Natural killer cell (primary cell): ENCODE results near the gene INPP5F. TPM values are rescaled to one million over a fixed set of nuclear protein-coding genes. Genes with fewer than 3 reads are reported as not detected.
"Not testable (repeated sequence)": the region's sequence is repeated elsewhere in the genome, so short reads cannot be mapped to it uniquely, and the experiment has no call there.

Experiments used
- ATAC-seq, 3 donors: fragments of 150-1000 bp in 2 of 3; fragments of 200-7000 bp in 1 of 3; cut with Tn5 transposase; 1 replicate in 1 of 3; 2 replicates in 2 of 3; pipeline ENCODE4 v1.10.0; 2021; ENCODE audit warnings: mild to moderate bottlenecking in 2 of 3, moderate library complexity in 2 of 3
- DNase-seq, 2 donors: peaks; one replicate each; pipeline versions ENCODE4 v3.0.0 to v3.0.0-alpha.2; 2013 to 2021; ENCODE audit warnings: mixed read lengths in 1 of 2
- H3K27ac ChIP-seq: one replicate; pipeline ENCODE4 v1.5.1; 2013; ENCODE audit warnings: mild to moderate bottlenecking, low read length
- H3K27me3 ChIP-seq: one replicate; pipeline ENCODE4 v1.6.1; 2013; ENCODE audit warnings: low read length; ENCODE audit not compliant: control insufficient read depth, insufficient read depth
- H3K36me3 ChIP-seq: one replicate; pipeline ENCODE4 v1.6.1; 2013; ENCODE audit warnings: low read length; ENCODE audit not compliant: control insufficient read depth, insufficient read depth
- H3K4me1 ChIP-seq: one replicate; pipeline ENCODE4 v1.6.1; 2013; ENCODE audit warnings: low read length; ENCODE audit not compliant: control insufficient read depth, insufficient read depth
- H3K4me3 ChIP-seq: one replicate; pipeline ENCODE4 v1.5.1; 2013; ENCODE audit warnings: low read length
- H3K9me3 ChIP-seq: one replicate; pipeline ENCODE4 v1.6.1; 2013; ENCODE audit warnings: low read length; ENCODE audit not compliant: control insufficient read depth, insufficient read depth
- H3K27ac Mint-ChIP-seq, 2 donors: one replicate each; pipeline ENCODE4 v1.8.0; 2022; ENCODE audit warnings: mild to moderate bottlenecking in 2 of 2, mixed read lengths in 2 of 2, moderate library complexity in 1 of 2
- H3K27me3 Mint-ChIP-seq, 2 donors: one replicate each; pipeline ENCODE4 v1.8.0; 2022; ENCODE audit warnings: low read depth in 2 of 2, mixed read lengths in 2 of 2
- H3K36me3 Mint-ChIP-seq: one replicate; pipeline ENCODE4 v1.8.0; 2022; ENCODE audit warnings: mixed read lengths
- H3K4me1 Mint-ChIP-seq, 2 donors: one replicate each; pipeline ENCODE4 v1.8.0; 2022; ENCODE audit warnings: mixed read lengths in 2 of 2
- H3K4me3 Mint-ChIP-seq: one replicate; pipeline ENCODE4 v1.8.0; 2022; ENCODE audit warnings: mild to moderate bottlenecking, moderate library complexity, mixed read lengths
- H3K9me3 Mint-ChIP-seq, 2 donors: one replicate each; pipeline ENCODE4 v1.8.0; 2022; ENCODE audit warnings: mixed read lengths in 2 of 2
- CTCF ChIP-seq: fragments of 200-600 bp; IDR thresholded peaks from one replicate; pipeline ENCODE4 v1.8.0; 2022; ENCODE audit warnings: antibody characterized with exemption
- WGBS: methylation state at CpG from one replicate; pipeline ENCODE4 v1.1.7; 2013; ENCODE audit warnings: missing lambda C conversion rate; ENCODE audit not compliant: insufficient coverage; 5-methylcytosine and 5-hydroxymethylcytosine counted together
- intact Hi-C: fragments of 100-400 bp; cut with micrococcal nuclease; formaldehyde crosslinking; loops from one replicate; pipeline ENCODE4 v1.14.2; 2022
- total RNA-seq, 4 donors: library from RNA; stranded (reverse); fragments of 120-200 nt in 1 of 4; gene quantifications; one replicate each; pipeline versions ENCODE4 v1.2.3 to v1.2.4, GENCODE V29; 2013 to 2022

Gene INPP5F
- total RNA-seq, 3 donors from 2014 or later (not counting 1 experiment from before 2014, with no cell fraction given) = 12.8 to 18.2 (median 15.8) TPM

- TF ChIP-seq CTCF = no peak
- Mint-ChIP-seq H3K9me3 (no peaks in the 10 kb centered on the region), H3K27me3 (no peaks in the 10 kb centered on the region), H3K4me1 (peaks cover 0 to 17% of the 10 kb centered on the region in 2 donors), H3K4me3 (no peak overlapping the region), H3K27ac (no peak overlapping the region), H3K36me3 (no peaks in the 10 kb centered on the region)
- H3K27ac ChIP-seq = no peak overlapping the region
- intact Hi-C loops = no loop called here
- H3K4me3 ChIP-seq = no peak overlapping the region
- no peaks in the 10 kb centered on the region for H3K36me3 ChIP-seq
- H3K9me3 ChIP-seq = no peaks in the 10 kb centered on the region
- H3K4me1 ChIP-seq = no peaks in the 10 kb centered on the region
- ATAC-seq = no peak
- 95% methylated on average over 2 of the region's 2 CpGs for WGBS
- no peak for DNase-seq
- H3K27me3 ChIP-seq = no peaks in the 10 kb centered on the region
Observed at GRCh38 chr10:119770928-119771327, 45.1 kb downstream of the INPP5F start.

- intact Hi-C loops = no loop called here
- DNase-seq = no peak
- Mint-ChIP-seq H3K9me3 (no peaks in the 10 kb centered on the region), H3K36me3 (no peaks in the 10 kb centered on the region), H3K4me1 (peaks cover 0 to 15% of the 10 kb centered on the region in 2 donors), H3K27ac (no peak overlapping the region), H3K4me3 (no peak overlapping the region), H3K27me3 (no peaks in the 10 kb centered on the region)
- 100% methylated on average over 2 of the region's 4 CpGs for WGBS
- H3K27me3 ChIP-seq = no peaks in the 10 kb centered on the region
- no peaks in the 10 kb centered on the region for H3K9me3 ChIP-seq
- H3K36me3 ChIP-seq = no peaks in the 10 kb centered on the region
- no peak overlapping the region for H3K27ac ChIP-seq
- no peaks in the 10 kb centered on the region for H3K4me1 ChIP-seq
- no peak for TF ChIP-seq CTCF
- H3K4me3 ChIP-seq = no peak overlapping the region
- ATAC-seq = no peak
Observed at GRCh38 chr10:119772334-119772733, 46.5 kb downstream of the INPP5F start.

- H3K36me3 ChIP-seq, H3K36me3 Mint-ChIP-seq, DNase-seq, intact Hi-C loops, ATAC-seq, H3K9me3 Mint-ChIP-seq, H3K4me3 Mint-ChIP-seq, H3K27me3 ChIP-seq, H3K27ac Mint-ChIP-seq, H3K4me3 ChIP-seq, H3K9me3 ChIP-seq, H3K27ac ChIP-seq, H3K4me1 ChIP-seq, H3K27me3 Mint-ChIP-seq: not testable (repeated sequence)
- peaks cover 0 to 12% of the 10 kb centered on the region in 2 donors for H3K4me1 Mint-ChIP-seq
- WGBS = 95% methylated on average over 1 of the region's 3 CpGs
Observed at GRCh38 chr10:119773041-119773440, 47.2 kb downstream of the INPP5F start.

GRCh38 chr10:119775529-119775928, 49.7 kb downstream of the INPP5F start:
- ATAC-seq (no peak), DNase-seq (no peak)
- H3K36me3 ChIP-seq = no peaks in the 10 kb centered on the region
- no peaks in the 10 kb centered on the region for H3K9me3 ChIP-seq
- no peak overlapping the region for H3K27ac ChIP-seq
- no peak overlapping the region for H3K4me3 ChIP-seq
- WGBS = 64% methylated on average over 1 of the region's 1 CpG
- H3K27me3 ChIP-seq = no peaks in the 10 kb centered on the region
- Mint-ChIP-seq H3K9me3 (no peaks in the 10 kb centered on the region), H3K36me3 (no peaks in the 10 kb centered on the region), H3K27ac (no peak overlapping the region), H3K4me3 (no peak overlapping the region), H3K4me1 (peaks cover 0 to 5% of the 10 kb centered on the region in 2 donors), H3K27me3 (no peaks in the 10 kb centered on the region)
- TF ChIP-seq CTCF = no peak
- intact Hi-C loops = no loop called here
- H3K4me1 ChIP-seq = no peaks in the 10 kb centered on the region
